HepG2 (cell line): Measurements from ENCODE around the gene PDE1C. TPM values are rescaled to one million over a fixed set of nuclear protein-coding genes. Genes with fewer than 3 reads are reported as not detected.

Source experiments
- ATAC-seq: fragments of 200-7000 bp; cut with Tn5 transposase; 3 replicates; pipeline ENCODE4 v1.9.1; 2020; ENCODE audit warnings: mild to moderate bottlenecking, moderate library complexity
- BruUV-seq: library from RNA; stranded (reverse); fragments of 400-500 nt; replicated peaks from 2 replicates; lab custom pipeline; 2021; lab: Mats Ljungman, UMichigan
- CTCF ChIA-PET: fragments of 300-600 bp; formaldehyde crosslinking; extraction: SDS; loops from one replicate; lab custom pipeline; 2021; ENCODE audit warnings: low total read pairs, inconsistent platforms, low intra/inter-chr PET ratio; lab: Yijun Ruan, JAX
- POLR2A ChIA-PET: fragments of 350-600 bp; sonication (Branson Sonifier 250); formaldehyde crosslinking; loops from one replicate; lab custom pipeline; 2020; ENCODE audit warnings: antibody characterized with exemption, inconsistent platforms; lab: Yijun Ruan, JAX
- DNase-seq: peaks from one replicate; pipeline ENCODE4 v3.0.0-alpha.2; 2015; ENCODE audit warnings: low spot score
- FAIRE-seq: peaks from 3 replicates; lab custom pipeline; 2011; peaks lifted over from hg19 to GRCh38; lab: Jason Lieb, UNC
- H2AFZ ChIP-seq: one replicate; pipeline ENCODE4 v1.6.1; 2011; ENCODE audit warnings: low read length, inconsistent platforms
- H3K27ac ChIP-seq: fragments of 300-600 bp; 3 replicates; pipeline ENCODE4 v1.8.0; 2011; ENCODE audit warnings: mixed run types, mild to moderate bottlenecking, mixed read lengths, low read length, inconsistent platforms; ENCODE audit not compliant: insufficient read depth; ENCODE audit errors: extremely low read length
- H3K27me3 ChIP-seq, 2 experiments: fragments of 200-600 bp in 1 of 2; 2 replicates in 1 of 2; 3 replicates in 1 of 2; pipeline versions ENCODE4 v1.6.0 to v1.8.0; 2011; ENCODE audit warnings: low read length in 2 of 2, mild to moderate bottlenecking in 2 of 2, moderate library complexity in 2 of 2, inconsistent platforms in 1 of 2; ENCODE audit not compliant: insufficient read depth in 2 of 2, control insufficient read depth in 1 of 2
- H3K36me3 ChIP-seq, 2 experiments: fragments of 200-600 bp in 1 of 2; replicated peaks in 1 of 2; 2 replicates in 1 of 2; 3 replicates in 1 of 2; pipeline versions ENCODE4 v1.5.1 to v1.8.0; 2011; ENCODE audit warnings: low read length in 2 of 2, inconsistent platforms in 1 of 2; ENCODE audit not compliant: insufficient read depth in 2 of 2, control insufficient read depth in 1 of 2
- H3K4me1 ChIP-seq: 2 replicates; pipeline ENCODE4 v1.5.1; 2012; ENCODE audit warnings: low read length, inconsistent platforms; ENCODE audit not compliant: insufficient read depth
- H3K4me2 ChIP-seq: 2 replicates; pipeline ENCODE4 v1.6.0; 2011; ENCODE audit warnings: low read depth, low read length, inconsistent platforms
- H3K4me3 ChIP-seq, 3 experiments: fragments of 200-600 bp in 1 of 3; sonication (generic), shearing (Covaris generic) in 1 of 3; replicated peaks in 1 of 3; 2 replicates each; pipeline ENCODE4 v1.5.1; 2011 to 2016; ENCODE audit warnings: low read length in 3 of 3, inconsistent platforms in 2 of 3, low read depth in 2 of 3, mild to moderate bottlenecking in 2 of 3, control low read depth in 1 of 3, mixed read lengths in 1 of 3; ENCODE audit not compliant: insufficient read depth in 1 of 3
- H3K79me2 ChIP-seq: one replicate; pipeline ENCODE4 v1.6.1; 2011; ENCODE audit warnings: low read length, inconsistent platforms; ENCODE audit not compliant: insufficient read depth
- H3K9ac ChIP-seq: 2 replicates; pipeline ENCODE4 v1.6.0; 2011; ENCODE audit warnings: mild to moderate bottlenecking, low read depth, low read length, inconsistent platforms; ENCODE audit not compliant: insufficient read depth
- H3K9me3 ChIP-seq: 2 replicates; pipeline ENCODE4 v1.5.1; 2012; ENCODE audit warnings: mild to moderate bottlenecking, low read length
- H4K20me1 ChIP-seq: 2 replicates; pipeline ENCODE4 v1.6.0; 2011; ENCODE audit warnings: inconsistent platforms, mild to moderate bottlenecking, low read length, moderate library complexity; ENCODE audit not compliant: insufficient read depth
- DR1 ChIP-seq: sonication (generic); formaldehyde crosslinking; IDR thresholded peaks from 2 replicates; pipeline ENCODE4 v1.8.0; 2021; ENCODE audit warnings: mild to moderate bottlenecking, missing genetic modification reagents, inconsistent platforms
- E2F2 ChIP-seq: sonication (generic); formaldehyde crosslinking; IDR thresholded peaks from 2 replicates; pipeline ENCODE4 v1.4.0; 2020; ENCODE audit warnings: missing genetic modification reagents, borderline replicate concordance
- HDAC6 ChIP-seq: fragments of 200-600 bp; sonication (generic); IDR thresholded peaks from 2 replicates; pipeline ENCODE4 v1.7.0; 2017; ENCODE audit warnings: mild to moderate bottlenecking, antibody characterized with exemption, low read length, low read depth
- JDP2 ChIP-seq: sonication (generic); formaldehyde crosslinking; IDR thresholded peaks from 2 replicates; pipeline ENCODE4 v1.8.1; 2022; ENCODE audit warnings: missing genetic modification reagents, borderline replicate concordance
- MED13 ChIP-seq: sonication (generic); formaldehyde crosslinking; IDR thresholded peaks from 2 replicates; pipeline ENCODE4 v1.5.0; 2020; ENCODE audit warnings: missing genetic modification reagents
- NR3C1 ChIP-seq: sonication (generic); formaldehyde crosslinking; IDR thresholded peaks from 2 replicates; pipeline ENCODE4 v1.4.0; 2020; ENCODE audit warnings: missing genetic modification reagents
- SMARCC2 ChIP-seq: fragments of 450-650 bp; IDR thresholded peaks from 2 replicates; pipeline ENCODE4 v1.6.1; 2017; ENCODE audit warnings: antibody characterized with exemption, mild to moderate bottlenecking
- SMYD3 ChIP-seq: sonication (generic); formaldehyde crosslinking; IDR thresholded peaks from 2 replicates; pipeline ENCODE4 v1.8.1; 2023; ENCODE audit warnings: mild to moderate bottlenecking, missing genetic modification reagents
- SNRNP70 ChIP-seq: fragments of 200-400 bp; formaldehyde crosslinking; IDR thresholded peaks from 2 replicates; pipeline ENCODE4 v1.6.1; 2017; ENCODE audit warnings: mild to moderate bottlenecking, low read depth, low read length, moderate library complexity
- TEF ChIP-seq: sonication (generic); formaldehyde crosslinking; IDR thresholded peaks from 2 replicates; pipeline ENCODE4 v1.5.0; 2020; ENCODE audit warnings: missing genetic modification reagents
- ZFX ChIP-seq: sonication (generic); formaldehyde crosslinking; IDR thresholded peaks from 2 replicates; pipeline ENCODE4 v1.4.0; 2020; ENCODE audit warnings: mild to moderate bottlenecking, low read depth, missing genetic modification reagents, moderate library complexity
- ZMAT3 ChIP-seq: sonication (generic); formaldehyde crosslinking; conservative IDR thresholded peaks from 2 replicates; pipeline ENCODE4 v1.7.0; 2021; ENCODE audit warnings: missing genetic modification reagents
- ZNF75D ChIP-seq: sonication (generic); formaldehyde crosslinking; IDR thresholded peaks from 2 replicates; pipeline ENCODE4 v1.8.1; 2023; ENCODE audit warnings: missing genetic modification reagents, mild to moderate bottlenecking, borderline replicate concordance
- WGBS: methylation state at CpG from one replicate; pipeline ENCODE4 v1.1.6; 2017; ENCODE audit warnings: low lambda C conversion rate; 5-methylcytosine and 5-hydroxymethylcytosine counted together
- in situ Hi-C: cut with HindIII; loops from 2 replicates; pipeline ENCODE4 v1.10.0; 2017; ENCODE audit warnings: low pct_unique_long_range_greater_than_20kb; ENCODE audit not compliant: extremely low pct_ligation_motif_present
- intact Hi-C: fragments of 100-400 bp; cut with micrococcal nuclease; formaldehyde crosslinking; loops from one replicate; pipeline ENCODE4 v1.10.0; 2022; ENCODE audit not compliant: unreplicated experiment
- polyA plus RNA-seq, 8 experiments: library from polyadenylated mRNA; depleted of rRNA in 3 of 8; stranded (reverse) in 7 of 8; unstranded in 1 of 8; fragments of >200 nt; fragmentation: Illumina TruSeq in 4 of 8; extraction: Trizol in 4 of 8; gene quantifications; 2 replicates each; pipeline versions ENCODE4 v1.2.1 to v1.2.3, GENCODE V29; 2011 to 2016; ENCODE audit warnings: low read depth in 4 of 8, missing spikeins in 1 of 8, mixed read lengths in 1 of 8; ENCODE audit not compliant: insufficient read depth in 1 of 8
- total RNA-seq, 5 experiments: library from RNA; depleted of rRNA; stranded (reverse); fragments of >200 nt; fragmentation: Illumina TruSeq; extraction: Trizol; gene quantifications; 2 replicates each; pipeline ENCODE4 v1.2.3, GENCODE V29; 2016; ENCODE audit warnings: low read depth in 1 of 5
- TF ChIP-seq, protein P1 (sequence below): sonication (generic); formaldehyde crosslinking; IDR thresholded peaks from 2 replicates; pipeline ENCODE4 v1.9.0; 2021; ENCODE audit warnings: missing genetic modification reagents, borderline replicate concordance
- TF ChIP-seq, protein P2 (sequence below): sonication (generic); IDR thresholded peaks from 2 replicates; pipeline ENCODE4 v1.6.1; 2016; ENCODE audit warnings: low read depth, borderline replicate concordance

Gene PDE1C
- total and polyA plus RNA-seq, 2 of the 13 experiments (the other 11 are each of a cell fraction or from before 2014, with no cell fraction given), result not detected

DNA sequence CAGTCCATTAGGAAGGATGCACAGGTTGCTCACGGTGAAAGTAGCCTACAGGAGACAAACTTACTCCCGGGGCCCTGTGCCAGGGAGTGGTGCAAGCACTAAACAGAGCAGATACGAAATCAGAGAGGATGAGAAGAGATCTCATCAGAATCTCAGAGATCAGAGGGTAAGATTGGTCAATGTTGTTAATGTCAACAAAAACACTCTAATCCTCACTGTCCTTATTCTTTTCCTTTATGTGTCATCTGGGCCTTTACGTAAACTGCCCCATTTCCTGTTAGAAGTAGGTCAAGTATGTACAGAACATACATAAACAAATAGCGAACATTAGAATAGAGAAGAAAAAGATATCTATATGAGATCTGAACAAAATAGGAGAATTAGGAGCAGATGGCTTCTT, 220.1 kb downstream of the PDE1C start (continued):
- TF ChIP-seq ZFX (CRISPR knock-in tag), result no peak
- TF ChIP-seq MED13 (CRISPR knock-in tag), result no peak
- no peak for TF ChIP-seq SMYD3 (CRISPR knock-in tag)
- TF ChIP-seq, protein P1, sequence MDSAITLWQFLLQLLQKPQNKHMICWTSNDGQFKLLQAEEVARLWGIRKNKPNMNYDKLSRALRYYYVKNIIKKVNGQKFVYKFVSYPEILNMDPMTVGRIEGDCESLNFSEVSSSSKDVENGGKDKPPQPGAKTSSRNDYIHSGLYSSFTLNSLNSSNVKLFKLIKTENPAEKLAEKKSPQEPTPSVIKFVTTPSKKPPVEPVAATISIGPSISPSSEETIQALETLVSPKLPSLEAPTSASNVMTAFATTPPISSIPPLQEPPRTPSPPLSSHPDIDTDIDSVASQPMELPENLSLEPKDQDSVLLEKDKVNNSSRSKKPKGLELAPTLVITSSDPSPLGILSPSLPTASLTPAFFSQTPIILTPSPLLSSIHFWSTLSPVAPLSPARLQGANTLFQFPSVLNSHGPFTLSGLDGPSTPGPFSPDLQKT (CRISPR knock-in tag), result no peak
- no peak for TF ChIP-seq NR3C1 (CRISPR knock-in tag)
- no peak for TF ChIP-seq SMARCC2
- no peak for TF ChIP-seq SNRNP70
- no peak for TF ChIP-seq DR1 (CRISPR knock-in tag)

DNA sequence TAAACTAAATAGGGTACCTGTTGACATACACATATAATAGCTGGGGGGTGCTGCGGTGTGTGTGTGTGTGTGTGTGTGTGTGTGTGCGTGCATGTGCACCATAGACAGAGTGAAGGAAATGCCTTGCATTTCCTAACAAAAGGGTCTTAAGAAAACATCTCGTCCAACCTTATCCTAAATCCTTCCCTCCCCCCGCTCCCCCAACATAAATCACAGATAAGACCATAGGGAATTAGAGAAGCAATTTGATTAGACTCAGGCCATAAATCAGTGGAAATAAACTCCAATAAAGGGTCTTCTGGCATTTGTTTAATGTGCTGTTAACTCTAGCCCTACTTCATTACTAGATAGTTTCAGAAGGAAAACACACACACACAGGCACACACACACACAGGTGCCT, 234.7 kb downstream of the PDE1C start:
- H3K27ac ChIP-seq, result no peak overlapping the region
- DNase-seq (no peak), FAIRE-seq (no peak), ATAC-seq (no peak)
- in situ Hi-C loops (no loop called here), intact Hi-C loops (no loop called here)
- TF ChIP-seq E2F2 (CRISPR knock-in tag) (no peak), ZMAT3 (CRISPR knock-in tag) (no peak), ZNF75D (CRISPR knock-in tag) (no peak), JDP2 (no peak), HDAC6 (no peak), TEF (no peak)
- TF ChIP-seq, protein P2, sequence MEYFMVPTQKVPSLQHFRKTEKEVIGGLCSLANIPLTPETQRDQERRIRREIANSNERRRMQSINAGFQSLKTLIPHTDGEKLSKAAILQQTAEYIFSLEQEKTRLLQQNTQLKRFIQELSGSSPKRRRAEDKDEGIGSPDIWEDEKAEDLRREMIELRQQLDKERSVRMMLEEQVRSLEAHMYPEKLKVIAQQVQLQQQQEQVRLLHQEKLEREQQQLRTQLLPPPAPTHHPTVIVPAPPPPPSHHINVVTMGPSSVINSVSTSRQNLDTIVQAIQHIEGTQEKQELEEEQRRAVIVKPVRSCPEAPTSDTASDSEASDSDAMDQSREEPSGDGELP, result no peak
- BruUV-seq, result no TSS peak
- H3K4me3 ChIP-seq, result no peak overlapping the region
- no peaks in the 10 kb centered on the region for H3K27me3 ChIP-seq
- H3K79me2 ChIP-seq, result no peaks in the 10 kb centered on the region
- 29% methylated on average over 4 of the region's 4 CpGs for WGBS
- H2AFZ ChIP-seq, result no peak overlapping the region
- H3K4me1 ChIP-seq, result no peaks in the 10 kb centered on the region
- POLR2A ChIA-PET, result no interaction called here
- H3K9me3 ChIP-seq, result no peaks in the 10 kb centered on the region
- no peak overlapping the region for H3K9ac ChIP-seq
- no peaks in the 10 kb centered on the region for H4K20me1 ChIP-seq
- no peaks in the 10 kb centered on the region for H3K36me3 ChIP-seq
- CTCF ChIA-PET, result no interaction called here
- H3K4me2 ChIP-seq, result no peak overlapping the region
